Measurements from ENCODE around the gene DMAC2.

DNA sequence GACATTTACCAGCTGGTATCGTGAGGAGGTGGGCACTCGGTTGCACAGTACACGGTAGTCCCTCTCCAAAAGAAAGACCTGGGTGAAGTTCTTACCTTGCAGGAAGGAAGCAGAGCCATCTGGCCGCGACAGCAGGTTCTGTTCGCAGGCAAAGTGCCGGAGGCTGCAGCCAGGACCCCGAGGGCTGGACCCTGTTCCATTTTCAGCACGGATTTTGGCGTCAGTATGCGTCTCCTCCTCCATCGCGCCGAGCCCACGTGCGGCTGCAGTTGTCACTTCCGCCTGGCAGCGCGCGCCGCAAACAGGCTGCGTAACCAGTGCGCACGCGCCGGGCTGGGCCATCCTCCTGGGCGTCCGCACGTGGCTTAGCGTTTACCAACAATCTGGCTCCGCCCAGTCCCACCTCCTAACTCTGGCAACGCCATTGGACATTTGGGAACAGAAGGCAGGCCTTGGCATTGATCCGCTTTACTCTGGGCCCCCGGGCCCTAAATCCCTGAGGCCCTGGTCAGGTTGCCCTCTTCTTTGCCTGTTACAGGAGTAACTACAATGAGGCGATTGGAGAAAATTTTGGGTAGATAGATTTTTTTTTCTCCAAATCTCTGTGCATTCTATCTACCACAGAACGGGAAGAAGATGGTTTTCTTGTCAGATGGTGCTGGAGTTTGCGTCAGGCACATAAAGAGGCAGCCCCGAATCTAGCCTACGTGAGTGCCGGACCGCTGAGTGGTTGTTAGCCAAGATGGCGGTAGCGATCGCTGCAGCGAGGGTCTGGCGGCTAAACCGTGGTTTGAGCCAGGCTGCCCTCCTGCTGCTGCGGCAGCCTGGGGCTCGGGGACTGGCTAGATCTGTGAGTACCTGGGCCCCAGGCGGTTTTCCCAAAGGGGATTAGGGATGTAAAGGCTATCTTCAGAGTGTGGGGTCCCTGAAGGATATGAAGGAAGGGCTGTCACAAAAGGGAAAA lies 42.3 kb downstream of the DMAC2 start, which contains the start of the genes BCKDHA and EXOSC5:
- TF ChIP-seq, protein P1, sequence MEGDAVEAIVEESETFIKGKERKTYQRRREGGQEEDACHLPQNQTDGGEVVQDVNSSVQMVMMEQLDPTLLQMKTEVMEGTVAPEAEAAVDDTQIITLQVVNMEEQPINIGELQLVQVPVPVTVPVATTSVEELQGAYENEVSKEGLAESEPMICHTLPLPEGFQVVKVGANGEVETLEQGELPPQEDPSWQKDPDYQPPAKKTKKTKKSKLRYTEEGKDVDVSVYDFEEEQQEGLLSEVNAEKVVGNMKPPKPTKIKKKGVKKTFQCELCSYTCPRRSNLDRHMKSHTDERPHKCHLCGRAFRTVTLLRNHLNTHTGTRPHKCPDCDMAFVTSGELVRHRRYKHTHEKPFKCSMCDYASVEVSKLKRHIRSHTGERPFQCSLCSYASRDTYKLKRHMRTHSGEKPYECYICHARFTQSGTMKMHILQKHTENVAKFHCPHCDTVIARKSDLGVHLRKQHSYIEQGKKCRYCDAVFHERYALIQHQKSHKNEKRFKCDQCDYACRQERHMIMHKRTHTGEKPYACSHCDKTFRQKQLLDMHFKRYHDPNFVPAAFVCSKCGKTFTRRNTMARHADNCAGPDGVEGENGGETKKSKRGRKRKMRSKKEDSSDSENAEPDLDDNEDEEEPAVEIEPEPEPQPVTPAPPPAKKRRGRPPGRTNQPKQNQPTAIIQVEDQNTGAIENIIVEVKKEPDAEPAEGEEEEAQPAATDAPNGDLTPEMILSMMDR (conservative IDR thresholded peaks at IDR 0.05; ENCODE audit: low read depth in 2 of 2), result no peak
- TF ChIP-seq EZH2 (IDR thresholded peaks at IDR 0.05; ENCODE audit: low read depth, unreplicated experiment), result no peak
